WTC11 (cell line): ENCODE results near the gene DENND4A. TPM values are rescaled to one million over a fixed set of nuclear protein-coding genes. Genes with fewer than 3 reads are reported as not detected.

Source experiments
- ATAC-seq: fragments of 200-7000 bp; cut with Tn5 transposase; 2 replicates; pipeline ENCODE4 v1.10.0; 2021; ENCODE audit warnings: mild to moderate bottlenecking, moderate library complexity
- CTCF ChIA-PET: fragments of 300-600 bp; sonication (Branson Sonifier 250); formaldehyde crosslinking; loops from one replicate; lab custom pipeline; 2021; ENCODE audit warnings: antibody characterized with exemption; lab: Charles Lee
- POLR2A ChIA-PET: fragments of 350-600 bp; sonication (Branson Sonifier 250); formaldehyde crosslinking; loops from one replicate; lab custom pipeline; 2021; ENCODE audit warnings: antibody characterized with exemption; lab: Charles Lee
- DNase-seq: peaks from one replicate; pipeline ENCODE4 v3.0.0; 2021; ENCODE audit warnings: low spot score
- H3K27ac Mint-ChIP-seq: 2 replicates; pipeline ENCODE4 v1.8.0; 2021; ENCODE audit warnings: mixed read lengths
- H3K27me3 Mint-ChIP-seq: 2 replicates; pipeline ENCODE4 v1.8.0; 2021; ENCODE audit warnings: low read depth, mild to moderate bottlenecking, moderate library complexity, mixed read lengths
- H3K36me3 Mint-ChIP-seq: 2 replicates; pipeline ENCODE4 v1.8.0; 2021; ENCODE audit warnings: mixed read lengths
- H3K4me1 Mint-ChIP-seq: 2 replicates; pipeline ENCODE4 v1.8.0; 2022; ENCODE audit warnings: mixed read lengths
- H3K4me3 Mint-ChIP-seq: 2 replicates; pipeline ENCODE4 v1.8.0; 2021; ENCODE audit warnings: mild to moderate bottlenecking, moderate library complexity, mixed read lengths
- H3K9me3 Mint-ChIP-seq: 2 replicates; pipeline ENCODE4 v1.8.0; 2021; ENCODE audit warnings: mixed read lengths
- ATF1 ChIP-seq: sonication (generic); formaldehyde crosslinking; IDR thresholded peaks from 2 replicates; pipeline ENCODE4 v1.8.1; 2023; ENCODE audit warnings: mild to moderate bottlenecking, moderate library complexity, missing genetic modification reagents
- ESRRA ChIP-seq: sonication (generic); formaldehyde crosslinking; IDR thresholded peaks from 2 replicates; pipeline ENCODE4 v1.8.1; 2022; ENCODE audit warnings: mild to moderate bottlenecking, missing genetic modification reagents, borderline replicate concordance
- FOXK1 ChIP-seq: sonication (generic); formaldehyde crosslinking; IDR thresholded peaks from 2 replicates; pipeline ENCODE4 v1.8.0; 2022; ENCODE audit warnings: mild to moderate bottlenecking, moderate library complexity, missing genetic modification reagents
- GTF2I ChIP-seq: fragments of 250-450 bp; sonication (Bioruptor Pico); conservative IDR thresholded peaks from 2 replicates; pipeline ENCODE4 v1.4.0; 2021; ENCODE audit warnings: mild to moderate bottlenecking
- HMGA2 ChIP-seq: fragments of 250-450 bp; sonication (Bioruptor Pico); IDR thresholded peaks from 2 replicates; pipeline ENCODE4 v1.4.0; 2021; ENCODE audit warnings: mild to moderate bottlenecking, moderate library complexity
- NFATC4 ChIP-seq: fragments of 250-450 bp; sonication (Bioruptor Pico); IDR thresholded peaks from 2 replicates; pipeline ENCODE4 v1.9.0; 2021; ENCODE audit warnings: mild to moderate bottlenecking
- NR1H2 ChIP-seq: sonication (generic); formaldehyde crosslinking; IDR thresholded peaks from 2 replicates; pipeline ENCODE4 v1.9.0; 2021; ENCODE audit warnings: mild to moderate bottlenecking, moderate library complexity, missing genetic modification reagents
- NR2C2 ChIP-seq: sonication (generic); formaldehyde crosslinking; IDR thresholded peaks from 2 replicates; pipeline ENCODE4 v1.8.0; 2022; ENCODE audit warnings: mild to moderate bottlenecking, missing genetic modification reagents
- RELA ChIP-seq: sonication (generic); formaldehyde crosslinking; IDR thresholded peaks from 2 replicates; pipeline ENCODE4 v1.8.1; 2022; ENCODE audit warnings: missing genetic modification reagents, mild to moderate bottlenecking, borderline replicate concordance
- RORB ChIP-seq: fragments of 250-450 bp; sonication (Bioruptor Pico); IDR thresholded peaks from 2 replicates; pipeline ENCODE4 v1.9.0; 2021; ENCODE audit warnings: mild to moderate bottlenecking
- TEAD4 ChIP-seq: sonication (generic); formaldehyde crosslinking; IDR thresholded peaks from 2 replicates; pipeline ENCODE4 v1.8.0; 2022; ENCODE audit warnings: mild to moderate bottlenecking, missing genetic modification reagents
- TP53 ChIP-seq: sonication (generic); formaldehyde crosslinking; IDR thresholded peaks from 2 replicates; pipeline ENCODE4 v1.8.1; 2023; ENCODE audit warnings: mild to moderate bottlenecking, missing genetic modification reagents
- ZBTB21 ChIP-seq: sonication (generic); formaldehyde crosslinking; IDR thresholded peaks from 2 replicates; pipeline ENCODE4 v1.8.1; 2023; ENCODE audit warnings: mild to moderate bottlenecking, missing genetic modification reagents, borderline replicate concordance
- ZNF263 ChIP-seq: sonication (generic); formaldehyde crosslinking; IDR thresholded peaks from 2 replicates; pipeline ENCODE4 v1.8.1; 2022; ENCODE audit warnings: low read depth, mild to moderate bottlenecking, moderate library complexity, missing genetic modification reagents
- total RNA-seq: library from RNA; stranded (reverse); gene quantifications from 3 replicates; pipeline ENCODE4 v1.2.3, GENCODE V29; 2021
- TF ChIP-seq, protein P1 (sequence below): fragments of 250-450 bp; sonication (Bioruptor Pico); IDR thresholded peaks from 2 replicates; pipeline ENCODE4 v2.1.2; 2022; ENCODE audit warnings: mild to moderate bottlenecking, moderate library complexity
- TF ChIP-seq, protein P2 (sequence below): fragments of 200-600 bp; IDR thresholded peaks from 2 replicates; pipeline ENCODE4 v1.8.0; 2022; ENCODE audit warnings: antibody characterized with exemption
- TF ChIP-seq, protein P3 (sequence below): sonication (generic); formaldehyde crosslinking; IDR thresholded peaks from 2 replicates; pipeline ENCODE4 v1.8.1; 2022; ENCODE audit warnings: mild to moderate bottlenecking, missing genetic modification reagents, moderate library complexity, borderline replicate concordance
- TF ChIP-seq, protein P4 (sequence below): fragments of 250-450 bp; sonication (Bioruptor Pico); IDR thresholded peaks from 2 replicates; pipeline ENCODE4 v1.8.0; 2021; ENCODE audit warnings: mild to moderate bottlenecking
- TF ChIP-seq, protein P5 (sequence below): sonication (generic); formaldehyde crosslinking; IDR thresholded peaks from 2 replicates; pipeline ENCODE4 v1.8.1; 2023; ENCODE audit warnings: mild to moderate bottlenecking, missing genetic modification reagents, borderline replicate concordance
- TF ChIP-seq, protein P6 (sequence below): sonication (generic); formaldehyde crosslinking; IDR thresholded peaks from 2 replicates; pipeline ENCODE4 v1.8.0; 2022; ENCODE audit warnings: mild to moderate bottlenecking, missing genetic modification reagents
- TF ChIP-seq, protein P7 (sequence below): sonication (generic); formaldehyde crosslinking; IDR thresholded peaks from 2 replicates; pipeline ENCODE4 v1.8.1; 2023; ENCODE audit warnings: mild to moderate bottlenecking, moderate library complexity, missing genetic modification reagents

DENND4A gene
- total RNA-seq, 1 experiment from 2014 or later: 5.7 TPM

DNA sequence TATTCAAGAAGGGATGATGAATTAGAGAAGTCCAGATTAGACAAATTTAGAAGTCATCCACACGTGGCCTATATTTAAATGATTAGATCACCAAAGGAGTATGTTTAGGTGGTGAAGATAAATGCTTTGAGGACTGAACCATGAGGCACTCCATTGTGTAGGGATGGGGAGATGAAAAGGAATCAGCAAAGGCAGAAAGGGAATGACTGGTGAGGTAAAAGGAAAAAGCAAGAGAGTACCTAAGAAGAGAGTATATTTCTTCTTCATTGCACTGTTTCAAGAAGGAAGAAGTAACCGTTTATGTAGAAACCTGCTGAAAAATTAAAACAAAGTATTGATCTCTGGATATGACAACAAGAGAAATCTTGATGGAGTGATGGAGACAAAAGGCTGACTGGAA is 40.7 kb downstream of the DENND4A start (continued):
- TF ChIP-seq, protein P1, sequence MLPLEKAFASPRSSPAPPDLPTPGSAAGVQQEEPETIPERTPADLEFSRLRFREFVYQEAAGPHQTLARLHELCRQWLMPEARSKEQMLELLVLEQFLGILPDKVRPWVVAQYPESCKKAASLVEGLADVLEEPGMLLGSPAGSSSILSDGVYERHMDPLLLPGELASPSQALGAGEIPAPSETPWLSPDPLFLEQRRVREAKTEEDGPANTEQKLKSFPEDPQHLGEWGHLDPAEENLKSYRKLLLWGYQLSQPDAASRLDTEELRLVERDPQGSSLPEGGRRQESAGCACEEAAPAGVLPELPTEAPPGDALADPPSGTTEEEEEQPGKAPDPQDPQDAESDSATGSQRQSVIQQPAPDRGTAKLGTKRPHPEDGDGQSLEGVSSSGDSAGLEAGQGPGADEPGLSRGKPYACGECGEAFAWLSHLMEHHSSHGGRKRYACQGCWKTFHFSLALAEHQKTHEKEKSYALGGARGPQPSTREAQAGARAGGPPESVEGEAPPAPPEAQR (CRISPR knock-in tag): no peak
- TF ChIP-seq HMGA2: no peak

DNA sequence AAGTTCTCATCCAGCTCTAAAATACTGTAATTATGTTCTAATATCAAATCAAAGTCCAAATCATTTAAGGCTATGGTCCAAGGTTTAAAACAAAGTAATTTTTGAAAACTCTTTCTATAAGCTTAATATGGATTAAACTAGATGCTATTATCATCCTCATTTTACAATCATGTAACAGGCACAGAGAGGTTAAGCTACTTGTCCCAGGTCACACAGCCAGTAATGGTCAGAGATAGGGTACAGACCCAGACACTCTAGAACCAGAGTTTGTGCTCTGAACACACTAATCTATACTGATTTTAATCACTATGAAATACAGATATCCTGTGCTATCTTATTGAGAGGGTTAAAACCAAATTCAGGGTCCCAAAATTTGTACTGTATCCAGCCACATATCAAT is 44.8 kb downstream of the DENND4A start:
- no peak overlapping the region for H3K27ac Mint-ChIP-seq
- TF ChIP-seq ATF1 (CRISPR knock-in tag) (no peak), RORB (CRISPR knock-in tag) (no peak), NR2C2 (no peak), GTF2I (CRISPR knock-in tag) (no peak), TEAD4 (CRISPR knock-in tag) (no peak), ESRRA (CRISPR knock-in tag) (no peak), NFATC4 (CRISPR knock-in tag) (no peak), RELA (no peak), TP53 (no peak), ZNF263 (no peak), ZBTB21 (CRISPR knock-in tag) (no peak), FOXK1 (CRISPR knock-in tag) (no peak), NR1H2 (CRISPR knock-in tag) (no peak)
- TF ChIP-seq, protein P2, sequence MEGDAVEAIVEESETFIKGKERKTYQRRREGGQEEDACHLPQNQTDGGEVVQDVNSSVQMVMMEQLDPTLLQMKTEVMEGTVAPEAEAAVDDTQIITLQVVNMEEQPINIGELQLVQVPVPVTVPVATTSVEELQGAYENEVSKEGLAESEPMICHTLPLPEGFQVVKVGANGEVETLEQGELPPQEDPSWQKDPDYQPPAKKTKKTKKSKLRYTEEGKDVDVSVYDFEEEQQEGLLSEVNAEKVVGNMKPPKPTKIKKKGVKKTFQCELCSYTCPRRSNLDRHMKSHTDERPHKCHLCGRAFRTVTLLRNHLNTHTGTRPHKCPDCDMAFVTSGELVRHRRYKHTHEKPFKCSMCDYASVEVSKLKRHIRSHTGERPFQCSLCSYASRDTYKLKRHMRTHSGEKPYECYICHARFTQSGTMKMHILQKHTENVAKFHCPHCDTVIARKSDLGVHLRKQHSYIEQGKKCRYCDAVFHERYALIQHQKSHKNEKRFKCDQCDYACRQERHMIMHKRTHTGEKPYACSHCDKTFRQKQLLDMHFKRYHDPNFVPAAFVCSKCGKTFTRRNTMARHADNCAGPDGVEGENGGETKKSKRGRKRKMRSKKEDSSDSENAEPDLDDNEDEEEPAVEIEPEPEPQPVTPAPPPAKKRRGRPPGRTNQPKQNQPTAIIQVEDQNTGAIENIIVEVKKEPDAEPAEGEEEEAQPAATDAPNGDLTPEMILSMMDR: no peak
- TF ChIP-seq, protein P3, sequence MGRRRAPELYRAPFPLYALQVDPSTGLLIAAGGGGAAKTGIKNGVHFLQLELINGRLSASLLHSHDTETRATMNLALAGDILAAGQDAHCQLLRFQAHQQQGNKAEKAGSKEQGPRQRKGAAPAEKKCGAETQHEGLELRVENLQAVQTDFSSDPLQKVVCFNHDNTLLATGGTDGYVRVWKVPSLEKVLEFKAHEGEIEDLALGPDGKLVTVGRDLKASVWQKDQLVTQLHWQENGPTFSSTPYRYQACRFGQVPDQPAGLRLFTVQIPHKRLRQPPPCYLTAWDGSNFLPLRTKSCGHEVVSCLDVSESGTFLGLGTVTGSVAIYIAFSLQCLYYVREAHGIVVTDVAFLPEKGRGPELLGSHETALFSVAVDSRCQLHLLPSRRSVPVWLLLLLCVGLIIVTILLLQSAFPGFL (CRISPR knock-in tag): no peak
- TF ChIP-seq, protein P4, sequence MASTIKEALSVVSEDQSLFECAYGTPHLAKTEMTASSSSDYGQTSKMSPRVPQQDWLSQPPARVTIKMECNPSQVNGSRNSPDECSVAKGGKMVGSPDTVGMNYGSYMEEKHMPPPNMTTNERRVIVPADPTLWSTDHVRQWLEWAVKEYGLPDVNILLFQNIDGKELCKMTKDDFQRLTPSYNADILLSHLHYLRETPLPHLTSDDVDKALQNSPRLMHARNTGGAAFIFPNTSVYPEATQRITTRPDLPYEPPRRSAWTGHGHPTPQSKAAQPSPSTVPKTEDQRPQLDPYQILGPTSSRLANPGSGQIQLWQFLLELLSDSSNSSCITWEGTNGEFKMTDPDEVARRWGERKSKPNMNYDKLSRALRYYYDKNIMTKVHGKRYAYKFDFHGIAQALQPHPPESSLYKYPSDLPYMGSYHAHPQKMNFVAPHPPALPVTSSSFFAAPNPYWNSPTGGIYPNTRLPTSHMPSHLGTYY (CRISPR knock-in tag): no peak
- TF ChIP-seq, protein P5, sequence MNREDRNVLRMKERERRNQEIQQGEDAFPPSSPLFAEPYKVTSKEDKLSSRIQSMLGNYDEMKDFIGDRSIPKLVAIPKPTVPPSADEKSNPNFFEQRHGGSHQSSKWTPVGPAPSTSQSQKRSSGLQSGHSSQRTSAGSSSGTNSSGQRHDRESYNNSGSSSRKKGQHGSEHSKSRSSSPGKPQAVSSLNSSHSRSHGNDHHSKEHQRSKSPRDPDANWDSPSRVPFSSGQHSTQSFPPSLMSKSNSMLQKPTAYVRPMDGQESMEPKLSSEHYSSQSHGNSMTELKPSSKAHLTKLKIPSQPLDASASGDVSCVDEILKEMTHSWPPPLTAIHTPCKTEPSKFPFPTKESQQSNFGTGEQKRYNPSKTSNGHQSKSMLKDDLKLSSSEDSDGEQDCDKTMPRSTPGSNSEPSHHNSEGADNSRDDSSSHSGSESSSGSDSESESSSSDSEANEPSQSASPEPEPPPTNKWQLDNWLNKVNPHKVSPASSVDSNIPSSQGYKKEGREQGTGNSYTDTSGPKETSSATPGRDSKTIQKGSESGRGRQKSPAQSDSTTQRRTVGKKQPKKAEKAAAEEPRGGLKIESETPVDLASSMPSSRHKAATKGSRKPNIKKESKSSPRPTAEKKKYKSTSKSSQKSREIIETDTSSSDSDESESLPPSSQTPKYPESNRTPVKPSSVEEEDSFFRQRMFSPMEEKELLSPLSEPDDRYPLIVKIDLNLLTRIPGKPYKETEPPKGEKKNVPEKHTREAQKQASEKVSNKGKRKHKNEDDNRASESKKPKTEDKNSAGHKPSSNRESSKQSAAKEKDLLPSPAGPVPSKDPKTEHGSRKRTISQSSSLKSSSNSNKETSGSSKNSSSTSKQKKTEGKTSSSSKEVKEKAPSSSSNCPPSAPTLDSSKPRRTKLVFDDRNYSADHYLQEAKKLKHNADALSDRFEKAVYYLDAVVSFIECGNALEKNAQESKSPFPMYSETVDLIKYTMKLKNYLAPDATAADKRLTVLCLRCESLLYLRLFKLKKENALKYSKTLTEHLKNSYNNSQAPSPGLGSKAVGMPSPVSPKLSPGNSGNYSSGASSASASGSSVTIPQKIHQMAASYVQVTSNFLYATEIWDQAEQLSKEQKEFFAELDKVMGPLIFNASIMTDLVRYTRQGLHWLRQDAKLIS: no peak
- TF ChIP-seq, protein P6, sequence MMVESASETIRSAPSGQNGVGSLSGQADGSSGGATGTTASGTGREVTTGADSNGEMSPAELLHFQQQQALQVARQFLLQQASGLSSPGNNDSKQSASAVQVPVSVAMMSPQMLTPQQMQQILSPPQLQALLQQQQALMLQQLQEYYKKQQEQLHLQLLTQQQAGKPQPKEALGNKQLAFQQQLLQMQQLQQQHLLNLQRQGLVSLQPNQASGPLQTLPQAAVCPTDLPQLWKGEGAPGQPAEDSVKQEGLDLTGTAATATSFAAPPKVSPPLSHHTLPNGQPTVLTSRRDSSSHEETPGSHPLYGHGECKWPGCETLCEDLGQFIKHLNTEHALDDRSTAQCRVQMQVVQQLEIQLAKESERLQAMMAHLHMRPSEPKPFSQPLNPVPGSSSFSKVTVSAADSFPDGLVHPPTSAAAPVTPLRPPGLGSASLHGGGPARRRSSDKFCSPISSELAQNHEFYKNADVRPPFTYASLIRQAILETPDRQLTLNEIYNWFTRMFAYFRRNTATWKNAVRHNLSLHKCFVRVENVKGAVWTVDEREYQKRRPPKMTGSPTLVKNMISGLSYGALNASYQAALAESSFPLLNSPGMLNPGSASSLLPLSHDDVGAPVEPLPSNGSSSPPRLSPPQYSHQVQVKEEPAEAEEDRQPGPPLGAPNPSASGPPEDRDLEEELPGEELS (CRISPR knock-in tag): no peak
- TF ChIP-seq, protein P7, sequence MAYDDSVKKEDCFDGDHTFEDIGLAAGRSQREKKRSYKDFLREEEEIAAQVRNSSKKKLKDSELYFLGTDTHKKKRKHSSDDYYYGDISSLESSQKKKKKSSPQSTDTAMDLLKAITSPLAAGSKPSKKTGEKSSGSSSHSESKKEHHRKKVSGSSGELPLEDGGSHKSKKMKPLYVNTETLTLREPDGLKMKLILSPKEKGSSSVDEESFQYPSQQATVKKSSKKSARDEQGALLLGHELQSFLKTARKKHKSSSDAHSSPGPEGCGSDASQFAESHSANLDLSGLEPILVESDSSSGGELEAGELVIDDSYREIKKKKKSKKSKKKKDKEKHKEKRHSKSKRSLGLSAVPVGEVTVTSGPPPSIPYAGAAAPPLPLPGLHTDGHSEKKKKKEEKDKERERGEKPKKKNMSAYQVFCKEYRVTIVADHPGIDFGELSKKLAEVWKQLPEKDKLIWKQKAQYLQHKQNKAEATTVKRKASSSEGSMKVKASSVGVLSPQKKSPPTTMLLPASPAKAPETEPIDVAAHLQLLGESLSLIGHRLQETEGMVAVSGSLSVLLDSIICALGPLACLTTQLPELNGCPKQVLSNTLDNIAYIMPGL (CRISPR knock-in tag): no peak
- TF ChIP-seq, all 79 proteins: peak for 0
- Mint-ChIP-seq H3K4me1 (no peaks in the 10 kb centered on the region), H3K36me3 (no peaks in the 10 kb centered on the region), H3K27me3 (no peaks in the 10 kb centered on the region), H3K4me3 (no peak overlapping the region), H3K9me3 (no peaks in the 10 kb centered on the region)
- no peak for ATAC-seq
- POLR2A ChIA-PET: interaction anchor here (0.6 kb wide), 1 partner anchor 56 kb away, joined by 4 read pairs; no protein-coding TSS in a partner anchor
- CTCF ChIA-PET: interaction anchor here (1.1 kb wide), 1 partner anchor 77 kb away, joined by 4 read pairs; no protein-coding TSS in a partner anchor
- no peak for DNase-seq
